Measurements from ENCODE around the gene SUPT3H.

GRCh38 chr6:44966449-44967092, 411.2 kb downstream of the SUPT3H start:
- TF ChIP-seq, protein P1, sequence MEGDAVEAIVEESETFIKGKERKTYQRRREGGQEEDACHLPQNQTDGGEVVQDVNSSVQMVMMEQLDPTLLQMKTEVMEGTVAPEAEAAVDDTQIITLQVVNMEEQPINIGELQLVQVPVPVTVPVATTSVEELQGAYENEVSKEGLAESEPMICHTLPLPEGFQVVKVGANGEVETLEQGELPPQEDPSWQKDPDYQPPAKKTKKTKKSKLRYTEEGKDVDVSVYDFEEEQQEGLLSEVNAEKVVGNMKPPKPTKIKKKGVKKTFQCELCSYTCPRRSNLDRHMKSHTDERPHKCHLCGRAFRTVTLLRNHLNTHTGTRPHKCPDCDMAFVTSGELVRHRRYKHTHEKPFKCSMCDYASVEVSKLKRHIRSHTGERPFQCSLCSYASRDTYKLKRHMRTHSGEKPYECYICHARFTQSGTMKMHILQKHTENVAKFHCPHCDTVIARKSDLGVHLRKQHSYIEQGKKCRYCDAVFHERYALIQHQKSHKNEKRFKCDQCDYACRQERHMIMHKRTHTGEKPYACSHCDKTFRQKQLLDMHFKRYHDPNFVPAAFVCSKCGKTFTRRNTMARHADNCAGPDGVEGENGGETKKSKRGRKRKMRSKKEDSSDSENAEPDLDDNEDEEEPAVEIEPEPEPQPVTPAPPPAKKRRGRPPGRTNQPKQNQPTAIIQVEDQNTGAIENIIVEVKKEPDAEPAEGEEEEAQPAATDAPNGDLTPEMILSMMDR (optimal IDR thresholded peaks at IDR 0.05 in 1 of 3, IDR thresholded peaks at IDR 0.05 in 1 of 3, conservative IDR thresholded peaks at IDR 0.05 in 1 of 3; ENCODE audit: extremely low read depth in 1 of 3, insufficient read depth in 2 of 3, low read length in 3 of 3): no peak
- no peak for TF ChIP-seq EZH2 (IDR thresholded peaks at IDR 0.05; ENCODE audit: low read length)
